ENCODE measurements around the gene ZNF362.

Gene ZNF362

DNA sequence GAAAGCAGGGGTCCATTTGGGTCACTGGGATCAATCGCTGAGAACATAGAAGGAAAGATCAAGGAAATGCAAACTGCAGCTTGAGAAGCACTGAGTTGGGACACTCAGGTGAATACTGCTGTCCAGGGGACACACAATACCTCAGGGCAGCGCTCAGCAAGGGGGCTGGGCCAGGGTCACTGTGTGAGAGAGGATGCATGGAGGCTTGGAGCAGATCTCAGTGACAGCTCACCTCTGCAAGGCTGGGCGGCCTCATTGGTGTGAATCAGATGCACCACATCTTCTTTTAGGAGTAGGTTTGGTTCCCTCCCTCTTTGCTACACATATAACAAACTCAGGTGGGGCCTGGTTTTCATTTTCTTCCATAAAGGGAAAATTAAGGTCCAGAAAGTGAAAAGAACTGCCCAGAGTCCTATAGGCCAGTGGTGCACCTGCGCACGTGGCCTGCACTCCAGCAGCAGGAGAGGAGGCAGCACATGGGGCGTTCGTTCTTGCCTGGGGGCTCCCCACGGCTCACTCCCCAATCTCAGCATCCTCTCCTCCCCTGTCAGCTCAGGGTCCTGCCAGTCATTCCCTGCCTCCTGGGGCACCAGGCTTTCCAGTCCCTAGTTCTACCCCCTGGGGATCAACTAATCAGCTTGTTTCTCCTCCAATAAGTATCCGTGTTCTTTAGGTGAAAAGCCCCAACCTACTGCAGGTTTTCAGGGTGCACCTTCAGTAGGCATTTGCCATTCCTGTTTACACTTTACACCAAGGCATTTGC is 63.1 kb downstream of the ZNF362 start:
- TF ChIP-seq, protein P1, sequence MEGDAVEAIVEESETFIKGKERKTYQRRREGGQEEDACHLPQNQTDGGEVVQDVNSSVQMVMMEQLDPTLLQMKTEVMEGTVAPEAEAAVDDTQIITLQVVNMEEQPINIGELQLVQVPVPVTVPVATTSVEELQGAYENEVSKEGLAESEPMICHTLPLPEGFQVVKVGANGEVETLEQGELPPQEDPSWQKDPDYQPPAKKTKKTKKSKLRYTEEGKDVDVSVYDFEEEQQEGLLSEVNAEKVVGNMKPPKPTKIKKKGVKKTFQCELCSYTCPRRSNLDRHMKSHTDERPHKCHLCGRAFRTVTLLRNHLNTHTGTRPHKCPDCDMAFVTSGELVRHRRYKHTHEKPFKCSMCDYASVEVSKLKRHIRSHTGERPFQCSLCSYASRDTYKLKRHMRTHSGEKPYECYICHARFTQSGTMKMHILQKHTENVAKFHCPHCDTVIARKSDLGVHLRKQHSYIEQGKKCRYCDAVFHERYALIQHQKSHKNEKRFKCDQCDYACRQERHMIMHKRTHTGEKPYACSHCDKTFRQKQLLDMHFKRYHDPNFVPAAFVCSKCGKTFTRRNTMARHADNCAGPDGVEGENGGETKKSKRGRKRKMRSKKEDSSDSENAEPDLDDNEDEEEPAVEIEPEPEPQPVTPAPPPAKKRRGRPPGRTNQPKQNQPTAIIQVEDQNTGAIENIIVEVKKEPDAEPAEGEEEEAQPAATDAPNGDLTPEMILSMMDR (IDR thresholded peaks at IDR 0.05) = no peak

DNA sequence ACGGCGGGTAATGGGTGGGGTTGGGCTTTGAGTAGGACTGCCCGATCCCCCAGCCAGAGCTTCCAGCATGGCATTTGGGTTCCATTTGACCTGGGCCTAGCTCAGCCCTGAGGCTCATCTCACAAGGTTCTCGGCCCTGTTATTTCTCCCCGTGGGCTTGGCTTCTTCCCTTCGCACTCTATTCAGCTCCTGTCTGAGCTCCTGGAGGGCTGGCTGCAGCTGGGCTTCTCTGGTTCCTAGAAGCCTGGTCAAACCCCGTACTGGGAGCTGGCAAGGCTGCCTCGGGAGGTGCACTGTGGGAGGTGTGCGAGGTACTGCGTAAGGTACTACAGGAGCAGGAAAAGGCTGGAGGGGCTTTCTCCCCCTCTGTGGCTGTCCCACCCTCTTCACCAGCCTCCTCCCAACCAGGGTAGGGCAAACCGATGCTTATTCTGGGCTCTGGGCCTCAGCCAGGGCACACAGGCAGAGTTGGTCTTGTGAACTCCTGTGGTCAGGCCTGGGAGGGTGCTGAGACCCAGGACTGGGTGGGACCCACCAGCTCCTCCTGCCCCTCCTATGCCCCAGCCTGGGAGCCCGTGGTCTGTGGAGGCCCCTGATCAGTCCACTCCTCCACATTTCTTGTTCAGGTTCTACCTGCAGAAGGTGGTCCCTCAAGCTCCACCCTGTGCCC is 63.8 kb downstream of the ZNF362 start:
- TF ChIP-seq, protein P1 (IDR thresholded peaks at IDR 0.05) = no peak

DNA sequence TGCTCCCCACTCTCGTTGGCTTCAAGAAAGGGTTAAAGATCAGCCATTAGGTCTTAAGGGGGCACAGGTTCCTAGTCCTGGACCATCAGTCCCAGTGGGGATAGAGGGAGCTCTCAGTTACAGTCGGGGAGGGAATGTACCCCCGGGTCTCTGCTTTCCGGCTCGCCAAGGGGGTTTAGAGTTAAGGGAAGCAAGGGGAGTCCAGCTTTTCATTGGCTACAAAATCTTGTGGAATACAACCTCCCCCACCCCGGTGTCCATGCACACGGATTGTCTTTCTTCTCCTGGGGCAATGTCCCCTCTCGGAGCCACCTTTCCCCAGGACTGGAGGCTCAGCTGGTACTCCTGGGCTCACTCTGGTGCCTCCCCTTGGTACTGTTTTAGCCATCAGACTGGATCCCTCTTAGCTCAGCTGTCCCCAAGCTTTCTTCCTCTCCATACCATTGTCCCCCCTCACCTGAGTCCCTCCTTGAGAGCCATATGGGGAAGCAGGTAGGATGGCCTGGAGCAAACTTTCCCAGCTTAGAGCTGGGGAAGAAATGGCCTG is 64.4 kb downstream of the ZNF362 start, which contains the start of gene A3GALT2:
Gene A3GALT2, minus strand, starts transcription at position 480 of the 547 bp plus-strand sequence. Its CDS starts 0 bp downstream, at position 480.
- TF ChIP-seq, protein P1 (IDR thresholded peaks at IDR 0.05) = no peak

DNA sequence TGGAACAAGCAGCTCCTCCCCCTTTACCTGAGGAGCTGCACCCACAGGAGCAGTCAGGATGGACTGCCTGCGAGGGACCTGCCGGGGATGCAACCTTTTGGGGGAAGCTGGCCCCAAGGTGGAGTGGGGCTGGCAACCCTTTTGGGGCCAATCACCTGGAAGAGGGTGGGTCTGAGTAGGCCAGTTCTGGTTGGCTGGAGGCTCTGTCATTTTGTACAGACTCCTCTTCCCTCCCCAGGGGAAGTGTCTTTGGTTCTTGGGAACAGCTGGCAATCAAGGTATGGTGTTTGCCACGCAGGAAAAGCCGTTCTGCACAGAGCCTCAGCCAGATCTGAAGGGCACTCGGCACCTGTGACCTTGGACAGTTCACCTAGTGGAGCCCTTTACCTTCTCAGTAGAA is 64.9 kb downstream of the ZNF362 start:
- TF ChIP-seq, protein P1 (IDR thresholded peaks at IDR 0.05) = no peak

DNA sequence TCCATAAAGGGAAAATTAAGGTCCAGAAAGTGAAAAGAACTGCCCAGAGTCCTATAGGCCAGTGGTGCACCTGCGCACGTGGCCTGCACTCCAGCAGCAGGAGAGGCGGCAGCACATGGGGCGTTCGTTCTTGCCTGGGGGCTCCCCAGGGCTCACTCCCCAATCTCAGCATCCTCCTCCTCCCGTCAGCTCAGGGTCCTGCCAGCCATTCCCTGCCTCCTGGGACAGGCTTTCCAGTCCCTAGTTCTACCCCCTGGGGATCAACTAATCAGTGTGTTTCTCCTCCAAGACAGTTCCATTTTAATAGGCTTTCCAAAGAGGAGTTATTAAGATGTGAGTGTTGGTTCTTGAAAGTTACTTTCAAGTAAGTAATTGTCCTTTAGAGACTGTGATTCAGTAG is 65.8 kb downstream of the ZNF362 start:
- TF ChIP-seq, protein P1 (IDR thresholded peaks at IDR 0.05) = no peak

DNA sequence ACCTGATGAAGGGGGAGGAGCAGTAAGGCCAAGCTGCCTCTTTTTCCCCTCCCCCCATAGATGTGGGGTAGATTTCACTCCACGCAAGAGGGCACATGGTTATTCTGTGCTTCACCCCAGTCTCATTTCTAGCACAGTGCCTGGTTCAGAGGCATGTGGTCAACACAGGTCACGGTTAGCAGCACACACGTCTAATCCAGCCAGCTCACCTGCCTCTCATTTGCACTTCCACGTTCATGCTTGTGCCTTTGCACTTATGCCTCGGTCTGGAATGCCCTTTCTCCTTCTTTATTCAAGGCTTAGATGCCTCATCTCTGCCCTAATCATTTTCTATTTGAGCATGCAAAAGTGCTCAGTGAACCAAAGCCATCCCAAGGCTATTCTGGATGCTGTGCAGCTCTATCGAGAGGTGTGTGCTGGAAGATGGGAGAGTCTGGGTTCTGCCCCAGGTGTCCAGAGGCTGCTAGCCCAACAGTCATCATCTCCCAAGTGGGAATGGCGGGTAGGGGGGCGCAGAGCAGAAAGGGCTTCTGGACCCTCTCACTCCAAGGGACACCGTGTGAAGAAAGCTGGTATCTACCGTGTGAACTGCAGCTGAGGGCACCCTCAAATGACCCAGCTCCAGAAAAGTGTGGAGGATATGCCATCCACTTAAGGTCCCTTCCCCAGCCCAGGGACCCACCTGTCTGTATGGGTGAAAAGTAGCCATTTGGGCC is 66.7 kb downstream of the ZNF362 start:
- TF ChIP-seq, protein P1 (IDR thresholded peaks at IDR 0.05) = no peak
